ENCODE measurements around the gene OPTC.

The OPTC gene

GRCh38 chr1:203558064-203558760 is 64.3 kb downstream of the OPTC start:
- no peak for DNase-seq (ENCODE audit: low read depth in 2 of 2)

All from activated CD8-positive, alpha-beta memory T cell treated with anti-CD3 and anti-CD28 coated beads for 4 hours (primary cell).